Upper lobe of left lung (tissue), 4 donors: ENCODE data around the gene KLHL8.

Source experiments
- CTCF ChIP-seq, 6 experiments: fragments of 450-650 bp in 4 of 6; fragments of 200-600 bp in 2 of 6; sonication (generic) in 2 of 6; IDR thresholded peaks; one replicate each; pipeline ENCODE4 v1.5.1; 2016 to 2019; ENCODE audit warnings: antibody characterized with exemption in 6 of 6
- POLR2AphosphoS5 ChIP-seq, 2 donors: sonication (generic); formaldehyde crosslinking; IDR thresholded peaks; one replicate each; pipeline ENCODE4 v1.5.1; 2017; ENCODE audit warnings: antibody characterized with exemption in 2 of 2

- TF ChIP-seq CTCF (IDR thresholded peaks at IDR 0.05) (no peak), POLR2AphosphoS5 (IDR thresholded peaks at IDR 0.05) (no peak)
Measured at GRCh38 chr4:87193958-87194675, 26.3 kb downstream of the KLHL8 start.
